GM19397 (cell line): Measurements from ENCODE around the gene PVALEF.

ENCODE experiments used
- ATAC-seq: cut with Tn5 transposase; IDR thresholded peaks from one replicate; pipeline ENCODE4 v1.9.1; 2021; ENCODE audit warnings: mild to moderate bottlenecking, moderate library complexity; ENCODE audit not compliant: unreplicated experiment

The PVALEF gene

DNA sequence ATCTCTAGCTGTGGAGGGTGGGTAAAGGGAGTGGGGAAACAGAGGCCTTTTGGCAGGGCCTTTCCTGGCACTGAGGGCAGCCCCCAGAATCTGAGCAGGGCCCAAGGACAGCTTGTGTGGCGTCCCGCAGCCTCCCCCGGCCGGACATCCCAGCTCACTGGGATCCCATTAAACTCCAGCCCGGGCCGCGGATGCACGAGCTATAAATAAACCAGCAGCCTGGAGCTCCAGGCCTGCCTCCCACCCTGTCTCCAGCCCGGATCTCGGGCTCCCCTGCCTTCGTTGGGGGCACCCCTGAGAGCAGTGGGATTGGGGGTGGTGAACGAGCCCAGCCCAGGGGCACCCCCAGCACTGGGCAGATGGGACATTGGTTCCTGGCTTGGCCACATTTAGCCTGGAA, 14.6 kb downstream of the PVALEF start:
- ATAC-seq, result no peak

DNA sequence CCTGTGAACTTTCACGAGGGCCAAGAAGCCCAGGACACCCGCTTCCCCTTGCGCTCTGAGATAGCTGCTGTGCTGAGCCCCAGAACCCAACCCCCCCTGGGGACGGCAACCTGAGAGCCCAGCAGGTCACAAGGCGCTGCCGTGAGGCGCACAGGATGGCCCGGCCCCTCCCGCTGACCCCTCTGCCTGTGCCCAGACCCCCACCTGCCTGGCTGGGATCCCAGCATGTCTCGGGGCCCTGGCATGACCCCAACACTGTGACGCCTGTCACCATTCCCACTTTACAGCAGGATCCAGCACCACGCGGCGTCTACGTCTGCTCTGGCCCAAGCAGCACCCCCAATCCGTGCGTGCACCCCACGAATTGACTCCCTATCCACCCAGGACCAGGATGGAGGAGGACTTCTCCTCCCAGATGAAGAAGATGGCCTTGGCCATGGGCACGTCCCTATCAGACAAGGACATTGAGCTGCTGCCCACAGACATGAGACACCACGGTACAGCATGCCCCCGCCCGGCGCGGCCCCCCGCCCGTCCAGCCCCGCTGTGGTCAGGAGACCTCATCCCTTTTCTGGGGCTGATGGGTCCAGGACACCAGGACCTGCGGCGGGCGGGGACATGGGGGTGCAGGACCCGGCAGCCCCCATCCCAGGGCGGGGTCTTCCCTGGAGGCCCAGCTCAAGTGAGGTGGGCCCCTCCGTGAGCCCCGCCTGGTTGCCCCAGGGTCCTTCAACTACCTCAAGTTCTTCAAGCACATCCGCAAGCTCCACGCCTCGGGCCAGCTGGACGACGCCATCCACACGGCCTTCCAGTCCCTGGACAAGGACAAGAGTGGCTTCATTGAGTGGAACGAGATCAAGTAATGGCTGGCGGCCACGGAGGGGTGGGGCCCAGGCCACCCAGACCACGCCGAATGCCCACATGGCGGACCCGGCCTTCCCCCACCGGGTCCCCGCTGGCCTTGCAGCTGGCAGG, 15.8 kb downstream of the PVALEF start:
- no peak for ATAC-seq

DNA sequence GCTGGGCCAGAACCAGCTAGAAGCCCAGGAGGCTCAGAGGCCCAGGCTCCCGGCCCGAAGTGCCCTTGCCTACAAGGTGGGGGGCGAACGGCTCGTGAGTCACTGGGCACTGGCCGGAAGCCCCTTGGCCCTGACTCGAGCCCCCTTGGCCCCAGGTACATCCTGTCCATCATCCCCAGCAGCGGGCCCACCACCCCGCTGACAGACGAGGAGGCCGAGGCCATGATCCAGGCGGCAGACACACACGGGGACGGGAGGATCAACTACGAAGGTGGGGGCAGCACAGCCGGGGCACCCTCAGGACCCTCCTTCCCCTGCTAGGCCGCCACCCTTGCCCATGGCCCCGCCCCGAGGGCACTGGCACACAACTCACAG, 16.5 kb downstream of the PVALEF start:
- ATAC-seq, result no peak

DNA sequence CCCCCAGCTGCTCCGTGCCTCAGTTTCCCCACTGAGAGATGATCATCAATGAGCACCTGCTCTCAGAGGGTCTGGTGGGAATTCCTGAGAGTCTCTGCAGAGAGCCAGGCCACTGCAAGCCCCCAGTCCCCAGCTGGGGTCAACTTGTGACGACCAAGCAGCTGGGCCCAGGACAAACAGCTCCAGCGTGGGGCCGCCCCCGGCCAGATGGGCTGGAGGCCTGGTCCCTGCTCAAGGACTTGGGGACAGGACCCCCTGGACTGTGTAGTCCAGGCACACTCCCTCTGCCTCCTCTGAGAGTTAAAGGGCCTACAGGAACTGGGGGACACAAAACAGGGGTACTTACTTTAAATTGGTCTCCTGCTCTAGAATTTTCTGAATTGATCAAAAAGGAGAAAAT, 17.3 kb downstream of the PVALEF start:
- ATAC-seq, result no peak

DNA sequence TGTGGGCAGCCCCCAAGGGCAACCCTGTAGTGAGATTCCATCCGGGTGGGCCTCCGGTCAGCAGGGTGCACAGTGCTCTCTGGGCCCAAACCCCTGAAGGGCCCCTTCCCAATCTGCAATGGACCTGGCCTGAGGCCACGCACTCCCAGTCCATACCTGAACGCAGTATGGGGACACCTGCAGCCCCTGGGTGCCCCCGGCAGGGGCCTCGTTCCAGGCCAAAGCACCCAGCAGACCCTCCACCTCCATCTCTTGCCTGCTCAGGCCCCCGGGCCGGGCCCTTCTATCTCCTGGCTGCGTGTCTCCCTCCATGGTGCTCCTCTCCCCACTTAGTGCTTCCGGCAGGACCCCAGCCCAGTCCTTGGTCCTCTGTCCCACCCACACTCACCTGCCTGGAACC, 18.0 kb downstream of the PVALEF start:
- no peak for ATAC-seq

DNA sequence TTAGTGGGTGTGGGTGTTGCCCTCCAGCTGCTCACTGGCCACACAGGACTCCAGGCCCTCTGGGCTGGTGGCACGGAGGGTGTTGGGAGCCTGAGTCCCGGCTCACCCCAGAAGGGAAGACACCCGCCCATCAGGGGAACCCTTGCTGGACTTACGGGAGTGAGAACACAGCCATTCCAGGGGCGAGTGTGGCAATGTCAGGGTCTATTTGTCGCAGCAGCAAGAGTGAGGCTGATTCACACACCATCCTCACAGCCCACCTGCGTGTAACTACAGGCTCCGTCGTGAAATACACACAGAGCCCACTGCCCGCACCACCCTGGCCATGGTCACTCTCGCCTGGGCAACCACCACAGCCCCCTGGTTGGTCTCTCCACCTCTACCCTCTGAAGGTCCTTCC, 18.5 kb downstream of the PVALEF start:
- ATAC-seq, result no peak

DNA sequence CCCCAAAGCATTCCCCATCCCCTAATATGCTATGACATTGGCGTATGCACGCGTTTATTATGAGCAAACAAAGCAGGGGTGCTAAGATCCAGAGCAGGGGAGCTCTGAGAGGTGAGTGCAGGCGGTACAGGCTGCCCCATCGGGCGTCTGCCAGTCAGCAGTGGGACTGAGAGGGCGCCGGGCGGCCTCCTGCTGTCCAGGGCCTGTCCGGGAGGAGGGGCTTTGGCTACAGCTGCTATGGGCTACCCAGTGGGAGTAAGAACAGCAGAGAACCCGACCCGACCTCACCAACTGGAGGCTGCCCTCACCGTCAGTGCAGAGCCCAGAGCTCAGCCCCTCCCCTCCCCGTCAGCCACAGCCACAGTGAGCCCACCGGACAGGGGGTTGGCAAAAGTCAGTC, 19.2 kb downstream of the PVALEF start:
- no peak for ATAC-seq

DNA sequence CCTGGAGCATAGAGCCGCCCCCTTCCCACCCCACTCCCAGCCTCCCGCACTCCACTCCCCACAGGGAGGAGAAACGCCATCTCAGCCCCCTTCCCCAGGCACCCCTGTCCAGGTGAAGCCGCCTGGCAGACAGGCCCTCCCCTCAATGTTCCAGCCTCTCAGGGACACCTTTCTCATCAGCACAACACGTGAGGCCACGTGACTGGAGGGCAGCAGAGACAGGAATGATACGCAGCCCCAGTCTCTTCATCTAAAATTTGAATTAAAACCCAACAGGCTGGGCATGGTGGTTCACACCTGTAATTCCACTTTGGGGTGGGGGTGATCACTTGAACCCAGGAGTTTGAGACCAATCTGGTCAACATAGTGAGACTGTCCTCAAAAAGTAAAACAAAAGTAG, 20.9 kb downstream of the PVALEF start:
- no peak for ATAC-seq

DNA sequence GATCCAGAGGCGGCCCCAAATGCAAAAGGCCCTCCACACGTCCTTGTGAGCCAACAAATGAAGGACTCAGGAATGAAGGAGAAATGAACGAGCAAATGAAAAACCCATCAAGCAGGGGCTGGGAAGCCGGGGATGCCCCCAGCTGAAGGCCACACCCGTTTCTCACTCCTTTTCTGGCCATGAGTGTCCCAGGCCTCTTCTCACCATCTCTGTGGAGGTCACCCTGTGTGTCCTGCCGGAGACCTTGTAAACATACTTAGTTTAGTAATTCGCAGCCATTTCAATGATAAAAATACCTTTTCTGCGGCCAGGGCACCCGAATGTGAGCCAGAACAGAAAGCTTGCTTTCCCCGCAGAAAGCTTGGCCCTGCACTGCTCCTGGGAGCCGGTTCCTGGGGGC, 21.8 kb downstream of the PVALEF start:
- no peak for ATAC-seq

DNA sequence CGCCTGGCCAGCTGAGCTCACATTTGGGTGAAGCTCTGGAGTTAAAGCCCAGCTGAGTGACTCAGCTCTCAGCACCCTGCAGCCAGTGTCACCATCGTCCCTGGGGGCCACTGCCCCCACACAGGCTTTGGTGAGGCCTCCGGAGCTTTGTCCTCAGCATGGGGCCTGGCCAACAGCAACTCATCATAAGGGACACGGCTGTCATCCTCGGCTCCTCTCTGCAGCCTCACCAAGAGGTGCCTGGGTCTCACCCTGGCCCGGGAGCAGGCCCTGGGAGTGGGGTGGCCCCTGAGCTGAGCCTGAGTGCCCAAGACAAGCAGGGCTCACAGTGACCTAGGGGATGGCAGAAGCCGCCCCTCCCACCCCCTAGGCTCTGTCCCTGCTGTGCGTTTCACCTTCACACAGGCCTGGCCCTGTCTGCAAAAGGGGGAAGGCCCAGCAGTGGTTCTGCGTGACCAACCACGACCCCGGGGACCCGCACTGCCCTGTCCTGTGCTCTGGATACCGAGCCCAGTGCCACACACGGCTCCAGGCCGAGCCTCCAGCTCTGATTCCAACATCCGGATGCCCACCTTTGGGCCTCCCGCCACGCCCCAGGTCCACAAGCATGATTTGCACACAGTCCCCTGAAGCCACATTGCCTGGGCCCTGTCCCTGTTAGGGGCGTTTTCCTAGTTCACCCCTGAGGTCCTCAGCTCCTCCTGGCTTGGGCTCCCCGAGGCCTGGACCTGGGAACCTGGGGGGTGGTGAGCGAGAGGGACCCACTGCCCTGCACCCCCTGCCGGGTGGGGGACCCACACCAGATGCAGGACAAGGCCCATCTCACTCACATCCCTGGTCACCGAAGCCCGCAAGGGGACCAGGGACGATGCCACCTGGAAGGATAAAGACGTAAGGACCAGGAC, 22.5 kb downstream of the PVALEF start:
- no peak for ATAC-seq

DNA sequence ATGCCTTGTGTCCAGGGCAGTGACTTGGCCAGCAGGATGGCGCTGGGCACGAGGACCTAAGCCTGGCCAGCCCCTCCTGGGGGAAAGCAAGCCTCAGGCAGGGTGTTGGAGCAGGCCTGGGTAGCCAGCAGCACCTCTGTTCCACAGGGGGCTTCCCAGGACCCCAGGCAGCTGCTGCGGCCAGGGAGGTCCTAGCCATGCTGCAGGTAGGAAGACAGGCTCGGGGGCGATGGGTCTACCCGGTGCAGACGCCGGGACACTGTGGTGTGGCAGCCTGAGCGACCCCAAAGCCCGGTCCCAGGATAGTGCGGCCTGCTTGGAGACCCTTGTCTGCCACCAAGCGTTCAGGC, 23.2 kb downstream of the PVALEF start:
- ATAC-seq, result no peak

DNA sequence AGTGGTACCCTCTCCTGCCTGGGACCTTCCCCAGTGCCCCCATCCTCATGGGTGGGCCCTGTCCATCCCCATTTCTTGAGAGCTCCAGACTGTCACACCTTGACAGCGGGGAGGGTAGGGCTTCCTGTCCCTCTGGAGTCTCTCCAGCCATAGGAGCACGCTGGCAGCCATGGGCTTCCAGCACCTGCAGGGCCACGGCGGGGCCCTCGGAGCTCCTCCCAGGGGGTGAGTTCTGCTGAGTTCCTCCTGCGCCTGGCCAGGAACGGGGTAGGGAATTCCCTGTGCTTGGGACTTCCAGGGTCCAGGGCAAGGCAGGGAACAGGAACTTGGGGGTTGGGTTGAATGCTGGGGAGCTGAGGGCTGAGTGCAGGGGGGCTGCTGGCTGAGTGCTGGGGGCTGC, 23.7 kb downstream of the PVALEF start:
- ATAC-seq, result no peak

DNA sequence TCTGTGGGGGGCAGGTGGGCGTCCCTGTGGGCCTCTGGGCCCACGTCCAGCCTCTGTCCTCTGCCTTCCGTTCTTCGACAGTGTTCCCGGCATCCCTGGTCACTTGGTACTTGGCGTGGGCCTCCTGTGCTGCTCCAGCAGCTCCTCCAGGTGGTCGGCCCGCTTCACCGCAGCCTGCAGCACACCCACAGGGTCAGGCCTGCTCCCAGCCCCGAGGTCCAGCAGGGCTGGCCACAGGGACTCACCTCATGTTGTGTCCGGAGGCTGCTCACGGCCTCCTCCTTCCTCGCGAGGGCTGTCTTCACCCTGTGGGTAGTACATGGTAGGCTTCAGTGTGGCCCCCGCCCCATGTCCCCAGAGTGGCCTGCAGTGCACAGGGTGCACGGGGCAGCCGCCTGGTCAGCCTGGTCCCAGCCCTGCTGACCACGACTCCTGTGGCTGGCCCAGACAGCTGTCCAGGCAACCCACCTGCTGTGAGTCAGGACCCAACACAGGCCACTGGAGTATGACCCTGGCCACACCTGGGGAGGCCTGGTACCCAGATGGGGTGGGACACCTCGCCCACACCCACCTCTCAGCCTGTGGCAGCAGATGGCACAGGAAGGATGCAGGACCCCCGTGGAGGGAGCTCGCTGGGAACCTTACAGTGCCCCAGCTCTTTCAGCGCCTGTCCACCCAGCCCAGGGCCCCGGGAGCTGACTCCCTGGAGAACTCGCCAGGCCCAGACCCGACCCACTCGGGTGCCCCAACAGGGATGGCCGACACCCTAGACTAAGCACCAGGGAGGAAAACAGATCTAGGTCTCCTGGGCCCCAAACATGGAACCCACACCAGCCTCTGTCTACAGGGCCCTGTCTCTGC, 24.6 kb downstream of the PVALEF start:
- ATAC-seq, result no peak

DNA sequence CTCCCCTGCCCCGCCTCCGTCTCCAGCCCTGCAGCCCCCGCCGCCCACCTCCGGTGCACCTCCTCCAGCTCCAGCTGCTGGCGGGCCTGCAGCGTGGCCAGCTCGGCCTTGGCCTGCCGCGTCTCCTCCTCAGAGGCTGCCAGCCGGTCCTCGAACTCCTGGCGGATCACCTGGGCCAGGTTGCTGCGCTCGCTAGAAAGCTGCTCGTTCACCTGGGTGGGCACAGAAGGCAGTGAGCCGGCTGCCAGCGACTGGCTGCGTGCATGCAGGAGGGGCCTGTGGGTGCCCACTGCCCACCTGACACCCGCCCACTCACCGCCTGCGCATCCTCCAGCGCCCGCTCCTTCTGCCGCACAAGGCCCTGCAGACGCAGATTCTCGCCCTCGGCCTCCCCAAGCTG, 25.3 kb downstream of the PVALEF start:
- ATAC-seq, result no peak

DNA sequence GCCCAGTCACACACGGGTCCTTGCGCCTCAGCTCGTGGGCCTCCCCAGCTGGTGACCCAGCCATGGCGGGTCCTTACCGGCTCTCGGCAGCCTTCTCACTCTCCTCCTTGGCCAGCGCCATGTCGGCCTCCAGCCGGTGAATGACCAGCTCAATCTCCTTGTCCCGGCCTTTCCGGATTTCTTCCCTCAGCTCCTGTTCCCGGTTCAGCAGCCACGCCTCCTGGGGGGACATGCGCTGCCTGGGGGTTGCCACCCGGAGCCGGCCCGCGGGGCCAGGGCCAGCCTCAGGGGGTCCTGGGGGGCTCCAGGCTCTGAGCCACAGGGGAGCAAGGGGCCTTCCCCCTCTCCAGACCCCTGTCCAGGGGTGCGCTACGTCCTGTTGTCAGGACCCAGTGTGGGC, 25.8 kb downstream of the PVALEF start:
- no peak for ATAC-seq

DNA sequence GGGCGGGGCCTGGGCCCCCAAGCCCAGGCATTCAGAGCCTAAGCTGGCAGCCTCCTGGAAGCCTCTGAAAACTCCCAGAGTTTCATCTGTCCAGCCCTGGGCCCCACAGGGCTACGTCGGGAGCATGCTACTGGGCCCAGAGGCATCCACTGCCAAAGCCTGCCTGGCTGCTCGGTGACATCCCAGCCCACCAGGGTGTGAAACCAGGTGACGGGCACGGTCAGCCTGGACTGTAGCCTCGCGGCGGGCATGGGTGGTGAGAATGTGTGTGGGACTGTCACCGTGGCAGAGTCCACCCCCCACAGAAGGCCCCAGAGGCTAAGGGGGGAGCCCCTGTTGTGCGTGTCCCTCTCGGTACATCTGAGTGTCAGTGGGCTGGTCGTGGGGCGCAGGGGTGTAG, 26.3 kb downstream of the PVALEF start:
- ATAC-seq, result no peak

DNA sequence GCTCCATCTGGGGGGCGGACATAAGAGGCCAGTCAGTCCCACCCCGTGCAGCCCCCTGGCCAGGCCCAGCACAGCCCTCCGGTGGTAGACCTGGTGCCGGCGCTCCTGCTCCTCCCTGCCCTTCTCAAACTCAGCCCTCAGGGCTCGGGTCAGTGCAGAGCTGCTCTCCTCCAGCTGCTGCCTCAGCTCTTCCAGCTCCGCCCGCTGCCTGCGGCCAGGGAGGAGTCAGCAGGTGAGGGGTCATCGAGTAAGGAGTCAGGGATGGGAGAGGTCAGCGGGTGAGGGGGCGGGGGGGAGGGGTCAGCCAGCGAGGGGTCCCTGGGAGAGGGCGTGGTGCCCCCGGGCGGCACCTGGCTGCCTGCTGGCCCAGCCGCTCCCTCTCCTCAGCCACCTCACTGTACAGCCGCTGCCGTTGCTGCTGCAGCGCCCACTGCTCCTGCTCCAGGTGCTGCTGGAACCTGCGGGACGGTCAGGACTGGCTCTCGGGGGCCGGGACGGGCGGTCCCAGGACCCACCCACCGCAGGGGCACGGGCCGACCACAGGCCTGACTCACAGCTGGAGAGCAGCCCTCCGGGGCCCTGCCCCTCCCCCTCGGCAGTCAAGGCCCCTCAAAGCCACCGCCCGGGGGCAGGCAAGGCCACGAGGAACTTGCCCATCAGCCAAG, 27.2 kb downstream of the PVALEF start:
- no peak for ATAC-seq

DNA sequence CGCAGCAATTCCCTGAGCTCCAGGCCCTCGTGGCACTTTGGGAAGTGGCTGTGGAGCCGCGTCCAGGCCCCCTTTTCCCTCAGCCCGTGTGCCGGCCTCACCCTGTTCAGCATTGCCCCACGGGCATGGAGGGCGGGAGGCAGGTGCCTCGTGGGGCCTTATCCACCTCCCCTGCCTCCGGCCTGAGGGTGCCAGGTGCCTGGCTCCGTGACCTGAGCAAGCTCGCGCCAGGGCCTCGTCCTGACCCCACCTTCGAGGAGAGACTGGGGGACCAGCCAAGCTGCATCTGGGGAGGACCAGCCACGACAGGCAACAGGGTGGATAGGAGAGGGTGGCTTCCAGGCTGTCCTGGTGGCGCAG, 27.7 kb downstream of the PVALEF start:
- ATAC-seq, result no peak

DNA sequence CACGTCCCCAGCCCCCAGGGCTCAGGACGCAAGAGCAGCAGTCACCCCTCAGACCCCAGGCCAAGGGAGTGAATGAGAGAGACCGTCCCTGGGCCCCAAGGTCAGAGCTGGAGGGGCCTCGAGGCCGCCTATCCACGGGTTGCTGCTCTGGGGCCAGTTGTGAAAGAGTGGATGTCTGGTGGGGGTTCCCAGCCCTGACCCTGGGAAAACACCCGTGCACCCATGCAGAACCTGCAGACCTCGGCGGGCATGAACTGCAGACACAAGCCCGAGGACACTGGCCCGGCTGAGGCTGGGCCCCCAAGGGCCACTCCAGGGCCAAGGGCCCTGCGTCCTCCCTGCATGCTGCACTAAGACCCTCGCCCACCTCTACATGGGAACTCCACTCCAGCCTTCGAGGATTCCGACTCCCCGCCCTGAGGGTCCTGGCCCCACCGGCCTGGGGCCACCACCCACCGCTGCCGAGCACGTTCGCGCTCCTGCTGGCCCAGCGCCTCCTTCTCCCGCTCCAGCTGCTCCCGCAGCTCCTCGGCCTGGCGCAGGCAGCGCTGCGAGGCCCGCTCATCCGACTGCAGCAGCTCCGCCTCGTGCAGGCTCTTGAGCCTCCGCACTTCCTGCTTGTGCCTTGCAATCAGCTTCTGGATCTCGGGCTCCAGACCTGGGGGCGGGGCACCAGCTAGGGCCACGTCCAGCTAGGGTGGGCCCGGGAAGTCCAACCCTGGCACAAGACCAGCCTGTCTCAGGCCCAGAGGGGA, 28.3 kb downstream of the PVALEF start:
- ATAC-seq, result no peak

DNA sequence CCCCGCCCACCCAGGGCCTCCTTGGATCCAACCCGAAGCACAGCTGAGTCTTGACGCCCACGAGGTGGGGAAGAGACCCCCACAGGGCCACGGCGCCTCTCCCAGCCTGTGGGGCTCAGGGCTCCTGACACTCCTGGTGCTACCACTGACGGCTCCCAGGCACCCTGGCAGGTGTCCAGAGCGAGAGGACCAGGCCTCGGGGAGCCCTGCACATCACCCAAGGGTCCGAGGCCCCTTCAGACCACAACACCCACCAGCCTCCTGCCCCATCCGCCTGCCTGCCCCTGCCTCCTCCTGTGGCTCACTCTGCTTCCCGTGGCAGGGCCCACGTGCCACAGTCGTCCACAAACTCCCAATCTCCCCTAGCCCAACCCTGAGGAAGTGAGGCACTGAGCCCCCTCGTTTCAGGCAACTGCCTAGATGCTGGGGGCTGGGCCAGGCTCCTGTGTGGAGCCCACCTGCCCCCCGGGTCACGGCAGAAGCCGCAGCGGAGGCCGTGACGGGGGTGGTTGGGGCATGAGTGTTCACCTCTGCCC, 29.0 kb downstream of the PVALEF start:
- ATAC-seq, result no peak
